Measurements from ENCODE around the gene ZNF831. TPM values are rescaled to one million over a fixed set of nuclear protein-coding genes. Genes with fewer than 3 reads are reported as not detected.

ZNF831 gene
- total RNA-seq, 6 experiments from 2014 or later, result 0.04 to 0.25 (median 0.07) TPM

DNA sequence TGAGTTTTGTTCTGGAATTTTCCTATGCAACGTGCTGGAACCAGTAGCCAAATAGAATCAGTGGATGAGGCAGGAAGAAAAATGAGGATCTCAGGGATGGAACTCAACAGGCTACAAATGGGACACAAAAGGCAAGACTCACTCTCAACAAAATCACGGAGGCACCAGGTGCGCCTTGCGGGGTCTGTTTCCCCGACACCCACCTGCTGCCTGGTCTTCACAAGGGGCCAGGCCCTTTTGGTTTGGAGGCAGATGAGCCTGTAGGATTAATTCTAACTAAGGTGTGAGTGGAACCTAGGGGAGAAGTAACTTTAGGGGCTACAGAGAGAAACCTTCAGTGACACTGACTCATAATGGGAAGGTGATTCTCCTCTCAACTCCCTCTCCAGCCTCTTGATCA lies 56.5 kb downstream of the ZNF831 start:
- Histone ChIP-seq H3K4me3 (no peak overlapping the region), H3K4me1 (peaks cover 0 to 12% (median 0%) of the 10 kb centered on the region in 4 donors), H3K27ac (no peak overlapping the region), H3K27me3 (peaks cover 0 to 18% of the 10 kb centered on the region in 2 donors), H3K9me3 (no peaks in the 10 kb centered on the region), H3K36me3 (no peaks in the 10 kb centered on the region)
- DNase-seq (no peak), ATAC-seq (no peak)
- TF ChIP-seq POLR2A (IDR thresholded peaks at IDR 0.05), result no peak
- TF ChIP-seq, protein P1, sequence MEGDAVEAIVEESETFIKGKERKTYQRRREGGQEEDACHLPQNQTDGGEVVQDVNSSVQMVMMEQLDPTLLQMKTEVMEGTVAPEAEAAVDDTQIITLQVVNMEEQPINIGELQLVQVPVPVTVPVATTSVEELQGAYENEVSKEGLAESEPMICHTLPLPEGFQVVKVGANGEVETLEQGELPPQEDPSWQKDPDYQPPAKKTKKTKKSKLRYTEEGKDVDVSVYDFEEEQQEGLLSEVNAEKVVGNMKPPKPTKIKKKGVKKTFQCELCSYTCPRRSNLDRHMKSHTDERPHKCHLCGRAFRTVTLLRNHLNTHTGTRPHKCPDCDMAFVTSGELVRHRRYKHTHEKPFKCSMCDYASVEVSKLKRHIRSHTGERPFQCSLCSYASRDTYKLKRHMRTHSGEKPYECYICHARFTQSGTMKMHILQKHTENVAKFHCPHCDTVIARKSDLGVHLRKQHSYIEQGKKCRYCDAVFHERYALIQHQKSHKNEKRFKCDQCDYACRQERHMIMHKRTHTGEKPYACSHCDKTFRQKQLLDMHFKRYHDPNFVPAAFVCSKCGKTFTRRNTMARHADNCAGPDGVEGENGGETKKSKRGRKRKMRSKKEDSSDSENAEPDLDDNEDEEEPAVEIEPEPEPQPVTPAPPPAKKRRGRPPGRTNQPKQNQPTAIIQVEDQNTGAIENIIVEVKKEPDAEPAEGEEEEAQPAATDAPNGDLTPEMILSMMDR (IDR thresholded peaks at IDR 0.05), result no peak
- WGBS (ENCODE audit: insufficient coverage, low coverage, low lambda C conversion rate, missing lambda C conversion rate), result 81% methylated on average over 4 of the region's 5 CpGs
- intact Hi-C loops (cut with DNase I), result loop anchor here (5.0 to 10.0 kb wide), 3 partner anchors 125 to 353 kb away; no protein-coding TSS in a partner anchor

DNA sequence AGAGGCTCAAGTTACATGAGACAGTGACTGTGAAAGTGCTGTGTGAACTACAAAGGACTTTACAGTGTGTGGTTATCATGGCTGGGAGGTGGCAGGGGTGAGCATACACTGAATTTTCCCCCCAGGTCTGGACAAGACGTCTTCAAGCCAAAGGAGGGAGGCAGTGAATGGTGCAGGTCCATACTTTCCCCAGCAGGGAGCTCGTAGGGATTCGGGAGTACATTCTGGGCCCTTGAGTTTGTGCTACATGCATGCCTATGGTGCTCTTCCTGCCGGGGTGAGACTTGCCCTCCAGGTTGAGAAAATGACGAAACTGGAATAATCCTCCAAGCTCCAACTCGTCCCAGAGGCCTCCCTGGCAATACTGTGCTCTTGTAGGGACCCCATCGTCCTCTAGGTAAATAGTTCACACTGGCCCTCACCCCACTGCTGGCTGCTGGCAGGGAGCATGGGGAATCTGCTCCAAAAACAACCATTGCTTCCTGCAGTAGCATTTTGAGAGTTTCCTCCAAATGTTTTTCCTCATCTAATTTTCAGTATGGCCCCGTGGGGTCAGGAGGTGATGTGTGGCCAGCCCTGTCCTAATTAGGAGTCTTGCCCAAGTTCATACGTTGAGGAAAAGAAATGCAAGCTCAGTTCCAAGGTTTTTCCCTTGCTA lies 57.6 kb downstream of the ZNF831 start:
- WGBS (ENCODE audit: insufficient coverage, low coverage, low lambda C conversion rate, missing lambda C conversion rate), result 42% methylated on average over 4 of the region's 9 CpGs
- Histone ChIP-seq H3K27ac (no peak overlapping the region), H3K27me3 (peaks cover 0 to 18% of the 10 kb centered on the region in 2 donors), H3K36me3 (no peaks in the 10 kb centered on the region), H3K4me1 (peaks cover 0 to 12% (median 0%) of the 10 kb centered on the region in 4 donors), H3K9me3 (no peaks in the 10 kb centered on the region), H3K4me3 (no peak overlapping the region)
- intact Hi-C loops (cut with DNase I), result loop anchor here (5.0 to 10.0 kb wide), 3 partner anchors 126 to 354 kb away; no protein-coding TSS in a partner anchor
- TF ChIP-seq, protein P1 (IDR thresholded peaks at IDR 0.05), result no peak
- no peak for TF ChIP-seq POLR2A (IDR thresholded peaks at IDR 0.05)
- DNase-seq, result no peak
- ATAC-seq, result no peak

DNA sequence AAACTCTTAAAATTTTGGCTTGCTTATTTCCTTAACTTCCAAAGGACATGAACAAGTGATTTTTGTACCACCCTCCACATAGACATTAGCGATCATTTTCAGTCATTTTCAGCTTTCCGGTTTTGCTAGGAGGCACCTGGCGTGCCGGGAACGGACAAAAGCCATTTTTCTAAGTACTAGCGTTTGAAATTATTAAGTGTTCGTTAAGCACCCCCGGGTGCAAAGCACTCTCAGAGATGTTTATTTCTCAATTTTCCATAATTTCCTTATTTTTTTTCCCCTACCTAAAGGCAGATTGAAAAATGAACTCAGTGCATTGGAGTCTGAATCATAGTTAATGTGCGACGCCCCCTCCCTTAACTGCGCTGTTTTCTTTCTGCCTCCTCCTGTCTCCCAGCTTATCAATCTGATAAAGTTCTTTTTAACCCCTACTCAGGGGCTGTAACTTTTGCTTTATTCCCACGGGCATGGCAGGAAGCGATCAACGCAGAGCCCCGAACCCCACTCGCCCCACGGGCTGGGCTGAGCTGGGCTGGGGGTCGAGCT lies 58.2 kb downstream of the ZNF831 start:
- ATAC-seq, result no peak

GRCh38 chr20:59222253-59223181 lies 58.9 kb downstream of the ZNF831 start:
- peak; percentile 74 to 84 (median 79) for DNase-seq
- intact Hi-C loops (cut with DNase I), result loop anchor here (5.0 to 10.0 kb wide), 3 partner anchors 128 to 355 kb away; no protein-coding TSS in a partner anchor
- H3K4me3 ChIP-seq, result peak overlapping the region; percentile 21 to 52 (median 29)
- H3K27me3 ChIP-seq, result peaks cover 0 to 18% of the 10 kb centered on the region in 2 donors
- no peak for TF ChIP-seq POLR2A (IDR thresholded peaks at IDR 0.05)
- TF ChIP-seq, protein P1 (IDR thresholded peaks at IDR 0.05), result peak; percentile 81 to 96 (median 93)
- WGBS (ENCODE audit: insufficient coverage, low coverage, low lambda C conversion rate, missing lambda C conversion rate), result 1% methylated on average over 33 of the region's 51 CpGs
- H3K4me1 ChIP-seq, result peaks cover 0 to 12% (median 0%) of the 10 kb centered on the region in 4 donors
- ATAC-seq, result peak; percentile 94 to 98 (median 98)
- H3K27ac ChIP-seq, result no peak overlapping the region
- H3K36me3 ChIP-seq, result no peaks in the 10 kb centered on the region
- H3K9me3 ChIP-seq, result no peaks in the 10 kb centered on the region

More for the DNA sequence above, 58.2 kb downstream of the ZNF831 start:
- H3K4me1 ChIP-seq, result peaks cover 0 to 12% (median 0%) of the 10 kb centered on the region in 4 donors
- intact Hi-C loops (cut with DNase I), result loop anchor here (5.0 to 10.0 kb wide), 3 partner anchors 127 to 354 kb away; no protein-coding TSS in a partner anchor
- H3K36me3 ChIP-seq, result no peaks in the 10 kb centered on the region
- peaks cover 0 to 18% of the 10 kb centered on the region in 2 donors for H3K27me3 ChIP-seq
- H3K27ac ChIP-seq, result no peak overlapping the region
- 28% methylated on average over 15 of the region's 18 CpGs for WGBS (ENCODE audit: insufficient coverage, low coverage, low lambda C conversion rate, missing lambda C conversion rate)
- H3K4me3 ChIP-seq, result peak overlapping the region; percentile 21 to 52 (median 29)
- no peaks in the 10 kb centered on the region for H3K9me3 ChIP-seq
- no peak for TF ChIP-seq POLR2A (IDR thresholded peaks at IDR 0.05)
- TF ChIP-seq, protein P1 (IDR thresholded peaks at IDR 0.05), result no peak
- DNase-seq, result no peak
